IMR-90 (cell line): ENCODE data around the gene TBC1D24. TPM values are rescaled to one million over a fixed set of nuclear protein-coding genes. Genes with fewer than 3 reads are reported as not detected.

Experiments used
- ATAC-seq: fragments of 200-7000 bp; cut with Tn5 transposase; 2 replicates; pipeline ENCODE4 v1.9.1; 2020; ENCODE audit warnings: low read depth, mild to moderate bottlenecking, moderate library complexity
- BruUV-seq: library from RNA; stranded (reverse); fragments of 400-500 nt; replicated peaks from 2 replicates; lab custom pipeline; 2021; lab: Mats Ljungman, UMichigan
- CTCF ChIA-PET: fragments of 300-600 bp; formaldehyde crosslinking; extraction: SDS; loops from one replicate; lab custom pipeline; 2021; ENCODE audit warnings: antibody characterized with exemption; lab: Yijun Ruan, JAX
- POLR2A ChIA-PET: fragments of 300-600 bp; sonication (Branson Sonifier 250); formaldehyde crosslinking; loops from one replicate; lab custom pipeline; 2022; ENCODE audit warnings: antibody characterized with exemption; ENCODE audit not compliant: unreplicated experiment; lab: Charles Lee
- DNase-seq: peaks from one replicate; pipeline ENCODE4 v3.0.0; 2013
- H2AFZ ChIP-seq: replicated peaks from 2 replicates; pipeline ENCODE3; 2013; ENCODE audit warnings: low read length, mild to moderate bottlenecking; ENCODE audit not compliant: poor library complexity
- H2AK5ac ChIP-seq: 2 replicates; pipeline ENCODE4 v1.6.1; 2013; ENCODE audit warnings: low read depth, low read length, inconsistent platforms
- H2AK9ac ChIP-seq: replicated peaks from 2 replicates; pipeline ENCODE3; 2013; ENCODE audit warnings: mild to moderate bottlenecking, low read depth, low read length, moderate library complexity; ENCODE audit not compliant: poor library complexity
- H2BK120ac ChIP-seq: 2 replicates; pipeline ENCODE4 v1.6.1; 2013; ENCODE audit warnings: low read depth, low read length, inconsistent platforms
- H2BK15ac ChIP-seq: 3 replicates; pipeline ENCODE4 v1.6.1; 2013; ENCODE audit warnings: low read depth, low read length, inconsistent platforms
- H2BK20ac ChIP-seq: 2 replicates; pipeline ENCODE4 v1.6.1; 2013; ENCODE audit warnings: low read depth, mild to moderate bottlenecking, inconsistent platforms, low read length, moderate library complexity
- H2BK5ac ChIP-seq: 2 replicates; pipeline ENCODE4 v1.6.1; 2013; ENCODE audit warnings: mild to moderate bottlenecking, low read depth, low read length, inconsistent platforms; ENCODE audit not compliant: poor library complexity, severe bottlenecking
- H3K14ac ChIP-seq: replicated peaks from 2 replicates; pipeline ENCODE4 v1.6.1; 2013; ENCODE audit warnings: low read depth, low read length, inconsistent platforms
- H3K18ac ChIP-seq: 2 replicates; pipeline ENCODE4 v1.6.1; 2013; ENCODE audit warnings: low read depth, low read length, control low read depth
- H3K23ac ChIP-seq: 2 replicates; pipeline ENCODE4 v1.6.1; 2013; ENCODE audit warnings: low read depth, low read length, inconsistent platforms
- H3K27ac ChIP-seq: 2 replicates; pipeline ENCODE4 v1.5.1; 2013; ENCODE audit warnings: mild to moderate bottlenecking, control low read depth, low read length; ENCODE audit not compliant: insufficient read depth
- H3K27me3 ChIP-seq: 2 replicates; pipeline ENCODE4 v1.6.1; 2013; ENCODE audit warnings: low read length; ENCODE audit not compliant: control insufficient read depth, insufficient read depth
- H3K36me3 ChIP-seq: 2 replicates; pipeline ENCODE4 v1.6.1; 2013; ENCODE audit warnings: low read length, mixed read lengths; ENCODE audit not compliant: control insufficient read depth, insufficient read depth
- H3K4ac ChIP-seq: 2 replicates; pipeline ENCODE4 v1.6.1; 2013; ENCODE audit warnings: low read depth, low read length, inconsistent platforms
- H3K4me1 ChIP-seq: 2 replicates; pipeline ENCODE4 v1.6.1; 2013; ENCODE audit warnings: low read length, mixed read lengths; ENCODE audit not compliant: control insufficient read depth, insufficient read depth
- H3K4me2 ChIP-seq: 2 replicates; pipeline ENCODE4 v1.6.1; 2013; ENCODE audit warnings: low read depth, mild to moderate bottlenecking, control low read depth, low read length, moderate library complexity
- H3K4me3 ChIP-seq: 2 replicates; pipeline ENCODE4 v1.5.1; 2013; ENCODE audit warnings: low read depth, mild to moderate bottlenecking, control low read depth, low read length, moderate library complexity; ENCODE audit not compliant: insufficient read depth
- H3K56ac ChIP-seq: 2 replicates; pipeline ENCODE4 v1.6.1; 2013; ENCODE audit warnings: low read length, inconsistent platforms; ENCODE audit not compliant: insufficient read depth; ENCODE audit errors: extremely low read depth
- H3K79me1 ChIP-seq, 2 experiments: 2 replicates each; pipeline ENCODE4 v1.6.1; 2013; ENCODE audit warnings: low read length in 2 of 2, inconsistent platforms in 1 of 2, low read depth in 1 of 2
- H3K9ac ChIP-seq: 2 replicates; pipeline ENCODE4 v1.6.1; 2013; ENCODE audit warnings: low read depth, low read length, control low read depth
- H3K9me1 ChIP-seq: 2 replicates; pipeline ENCODE4 v1.6.1; 2013; ENCODE audit warnings: low read length, inconsistent platforms; ENCODE audit not compliant: insufficient read depth
- H3K9me3 ChIP-seq: 2 replicates; pipeline ENCODE4 v1.6.1; 2013; ENCODE audit warnings: low read length; ENCODE audit not compliant: control insufficient read depth, insufficient read depth
- H4K20me1 ChIP-seq: 2 replicates; pipeline ENCODE4 v1.6.1; 2013; ENCODE audit warnings: low read length, inconsistent platforms; ENCODE audit not compliant: insufficient read depth
- H4K5ac ChIP-seq: 2 replicates; pipeline ENCODE4 v1.6.1; 2013; ENCODE audit warnings: mild to moderate bottlenecking, low read depth, low read length, control low read depth
- H4K8ac ChIP-seq, 2 experiments: 2 replicates each; pipeline ENCODE4 v1.6.1; 2013; ENCODE audit warnings: low read depth in 2 of 2, low read length in 2 of 2, control low read depth in 1 of 2, inconsistent platforms in 1 of 2
- H4K91ac ChIP-seq: 2 replicates; pipeline ENCODE4 v1.6.1; 2013; ENCODE audit warnings: low read depth, low read length, inconsistent platforms; ENCODE audit not compliant: insufficient read depth
- BHLHE40 ChIP-seq: fragments of 150-350 bp; IDR thresholded peaks from 2 replicates; pipeline ENCODE4 v1.6.1; 2016; ENCODE audit warnings: mild to moderate bottlenecking, low read depth, low read length
- CEBPB ChIP-seq: IDR thresholded peaks from 2 replicates; pipeline ENCODE4 v1.6.1; 2012; ENCODE audit warnings: low read depth, low read length, improper control_type of control experiment
- CHD1 ChIP-seq: IDR thresholded peaks from 2 replicates; pipeline ENCODE4 v1.6.1; 2012; ENCODE audit warnings: low read depth, low read length, improper control_type of control experiment
- MXI1 ChIP-seq: IDR thresholded peaks from 2 replicates; pipeline ENCODE4 v1.6.1; 2012; ENCODE audit warnings: low read depth, mild to moderate bottlenecking, low read length, moderate library complexity, borderline replicate concordance
- POLR2A ChIP-seq: IDR thresholded peaks from 2 replicates; pipeline ENCODE4 v1.6.1; 2012; ENCODE audit warnings: mild to moderate bottlenecking, low read depth, low read length
- RAD21 ChIP-seq: IDR thresholded peaks from 2 replicates; pipeline ENCODE4 v1.6.1; 2012; ENCODE audit warnings: low read length, improper control_type of control experiment
- RCOR1 ChIP-seq: IDR thresholded peaks from 2 replicates; pipeline ENCODE4 v1.6.1; 2012; ENCODE audit warnings: mild to moderate bottlenecking, low read length, improper control_type of control experiment; ENCODE audit not compliant: insufficient replicate concordance
- WGBS, 2 experiments: methylation state at CpG; one replicate each; pipeline versions ENCODE4 v1.1.5 to v1.1.7; 2013; ENCODE audit warnings: missing lambda C conversion rate in 2 of 2; ENCODE audit not compliant: insufficient read length in 1 of 2; ENCODE audit errors: extremely low coverage in 2 of 2; 5-methylcytosine and 5-hydroxymethylcytosine counted together
- dilution Hi-C: fragments of 300-500 bp; cut with HindIII; formaldehyde crosslinking; loops from one replicate; pipeline ENCODE4 v1.14.3; 2018; ENCODE audit warnings: low sequenced_read_pairs; ENCODE audit not compliant: unreplicated experiment
- in situ Hi-C: fragments of 300-500 bp; cut with MboI; formaldehyde crosslinking; loops from 3 replicates; pipeline ENCODE4 v1.14.3; 2019; ENCODE audit warnings: low sequenced_read_pairs, inconsistent platforms, mixed read lengths
- intact Hi-C: fragments of 100-400 bp; cut with micrococcal nuclease; formaldehyde crosslinking; loops from 2 replicates; pipeline ENCODE4 v1.10.0; 2022
- polyA plus RNA-seq, 3 experiments: library from polyadenylated mRNA; depleted of rRNA; stranded (reverse); fragments of >200 nt; gene quantifications; 2 replicates each; pipeline ENCODE4 v1.2.3, GENCODE V29; 2012; ENCODE audit warnings: low replicate concordance in 1 of 3
- total RNA-seq: library from RNA; depleted of rRNA; stranded (reverse); fragments of >200 nt; gene quantifications from 2 replicates; pipeline ENCODE4 v1.2.3, GENCODE V29; 2012
- TF ChIP-seq, protein P1 (sequence below): conservative IDR thresholded peaks from 2 replicates; pipeline ENCODE4 v1.5.1; 2012; ENCODE audit warnings: mild to moderate bottlenecking, low read depth, low read length, improper control_type of control experiment

Gene TBC1D24
- total and polyA plus RNA-seq, 2 of the 4 experiments (the other 2 are of a cell fraction) = 7.5 to 13.4 TPM

DNA sequence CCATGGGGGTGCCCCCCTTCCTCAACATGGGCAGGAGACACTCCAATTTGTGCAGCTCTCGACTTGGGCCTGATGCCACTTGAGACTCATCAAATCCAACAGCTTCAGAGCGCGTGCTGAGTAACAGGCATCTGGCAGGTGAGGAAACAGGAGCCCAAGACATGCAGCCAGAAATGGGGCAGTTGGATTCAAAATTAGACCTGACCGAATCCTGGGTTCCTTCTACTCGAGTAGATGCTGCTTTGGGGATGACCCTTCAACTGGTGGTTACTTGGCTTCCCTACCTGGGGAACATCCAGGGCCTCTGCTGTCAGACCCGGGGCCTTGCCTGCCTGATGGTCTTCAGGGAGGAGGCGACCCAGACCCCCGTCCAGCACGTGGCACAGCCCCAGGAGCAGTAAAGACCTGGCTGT lies 4.3 kb upstream of the TBC1D24 start:
- dilution Hi-C loops = no loop called here
- Histone ChIP-seq H2BK20ac (no peak overlapping the region), H3K18ac (no peak overlapping the region), H2AFZ (peak overlapping the region; percentile 32), H4K8ac (peak overlapping the region in 1 of 2 experiments; percentile 6; a peak in 1 of 4 replicates), H3K4me2 (no peak overlapping the region; the same call in 1 of the 2 replicates), H2AK9ac (peak overlapping the region; percentile 88), H3K9ac (no peak overlapping the region), H2AK5ac (no peak overlapping the region), H4K5ac (peak overlapping the region; percentile 25; the same call in 1 of the 2 replicates), H2BK15ac (no peak overlapping the region), H3K14ac (peak overlapping the region; percentile 66; the same call in 1 of the 2 replicates), H4K91ac (peak overlapping the region; percentile 17; the same call in 1 of the 2 replicates), H4K20me1 (0 out of 2 replicates have a peak, but pooled peaks cover 5% of the 10 kb centered on the region), H3K36me3 (no peaks in the 10 kb centered on the region), H3K27me3 (no peaks in the 10 kb centered on the region; the same call in 1 of the 2 replicates), H3K23ac (peak overlapping the region; percentile 24; the same call in 1 of the 2 replicates), H3K9me3 (no peaks in the 10 kb centered on the region), H3K9me1 (peaks cover 8% of the 10 kb centered on the region), H2BK120ac (no peak overlapping the region), H3K79me1 (peaks cover 5 to 28% of the 10 kb centered on the region in 2 experiments; a peak in 2 of 4 replicates), H3K56ac (no peak overlapping the region), H3K4me1 (peaks cover 21% of the 10 kb centered on the region), H3K4ac (0 out of 2 replicates have a peak overlapping the region, but pooled peaks have one; percentile 7), H3K4me3 (no peak overlapping the region), H2BK5ac (no peak overlapping the region), H3K27ac (no peak overlapping the region)
- in situ Hi-C loops = no loop called here
- intact Hi-C loops = no loop called here
- no peak for TF ChIP-seq CHD1
- TF ChIP-seq CEBPB = no peak
- no peak for TF ChIP-seq RAD21
- TF ChIP-seq MXI1 = no peak
- no peak for TF ChIP-seq RCOR1
- TF ChIP-seq BHLHE40 = no peak
- TF ChIP-seq POLR2A = no peak
- TF ChIP-seq, protein P1, sequence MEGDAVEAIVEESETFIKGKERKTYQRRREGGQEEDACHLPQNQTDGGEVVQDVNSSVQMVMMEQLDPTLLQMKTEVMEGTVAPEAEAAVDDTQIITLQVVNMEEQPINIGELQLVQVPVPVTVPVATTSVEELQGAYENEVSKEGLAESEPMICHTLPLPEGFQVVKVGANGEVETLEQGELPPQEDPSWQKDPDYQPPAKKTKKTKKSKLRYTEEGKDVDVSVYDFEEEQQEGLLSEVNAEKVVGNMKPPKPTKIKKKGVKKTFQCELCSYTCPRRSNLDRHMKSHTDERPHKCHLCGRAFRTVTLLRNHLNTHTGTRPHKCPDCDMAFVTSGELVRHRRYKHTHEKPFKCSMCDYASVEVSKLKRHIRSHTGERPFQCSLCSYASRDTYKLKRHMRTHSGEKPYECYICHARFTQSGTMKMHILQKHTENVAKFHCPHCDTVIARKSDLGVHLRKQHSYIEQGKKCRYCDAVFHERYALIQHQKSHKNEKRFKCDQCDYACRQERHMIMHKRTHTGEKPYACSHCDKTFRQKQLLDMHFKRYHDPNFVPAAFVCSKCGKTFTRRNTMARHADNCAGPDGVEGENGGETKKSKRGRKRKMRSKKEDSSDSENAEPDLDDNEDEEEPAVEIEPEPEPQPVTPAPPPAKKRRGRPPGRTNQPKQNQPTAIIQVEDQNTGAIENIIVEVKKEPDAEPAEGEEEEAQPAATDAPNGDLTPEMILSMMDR = no peak
- DNase-seq (no peak), ATAC-seq (no peak)
- BruUV-seq = no TSS peak
- 28% methylated on average over 5 of the region's 9 CpGs; no CpG with 5 or more reads in 1 of the 2 experiments for WGBS, 2 experiments
- CTCF ChIA-PET = no interaction called here
- POLR2A ChIA-PET = interaction anchor here (1.0 kb wide), 1 partner anchor 41 kb away, joined by 3 read pairs; no protein-coding TSS in a partner anchor
